Effector CD4-positive, alpha-beta T cell (primary cell): ENCODE measurements around the gene PLEKHG4B.
"Not testable (repeated sequence)": the region's sequence is repeated elsewhere in the genome, so short reads cannot be mapped to it uniquely, and the experiment has no call there.

Experiments used
- DNase-seq: peaks from one replicate; pipeline ENCODE4 v3.0.0-alpha.2; 2020

The PLEKHG4B gene

GRCh38 chr5:189976-190365 lies 98.0 kb downstream of the PLEKHG4B start:
- DNase-seq, result no peak

- DNase-seq, result no peak
Measured at GRCh38 chr5:190366-191035, 98.5 kb downstream of the PLEKHG4B start.

GRCh38 chr5:191036-191948 lies 99.3 kb downstream of the PLEKHG4B start, which contains the start of gene LRRC14B:
Gene LRRC14B, plus strand, starts transcription at chr5:191495. Its CDS starts 44 bp downstream, at chr5:191539.
- DNase-seq, result no peak

GRCh38 chr5:191949-192690 lies 100.2 kb downstream of the PLEKHG4B start:
- DNase-seq, result no peak

- DNase-seq, result no peak
Measured at GRCh38 chr5:192691-192969, 100.7 kb downstream of the PLEKHG4B start.

- no peak for DNase-seq
Measured at GRCh38 chr5:192970-193831, 101.2 kb downstream of the PLEKHG4B start.

- DNase-seq, result no peak
Measured at GRCh38 chr5:194102-194501, 102.1 kb downstream of the PLEKHG4B start.

- no peak for DNase-seq
Measured at GRCh38 chr5:194603-195209, 102.7 kb downstream of the PLEKHG4B start.

GRCh38 chr5:195401-196160 lies 103.6 kb downstream of the PLEKHG4B start:
- DNase-seq, result no peak

- no peak for DNase-seq
Measured at GRCh38 chr5:196350-196749, 104.4 kb downstream of the PLEKHG4B start.

- not testable (repeated sequence) for DNase-seq
Measured at GRCh38 chr5:197031-197430, 105.1 kb downstream of the PLEKHG4B start.

- DNase-seq, result no peak
Measured at GRCh38 chr5:197892-198489, 106.0 kb downstream of the PLEKHG4B start.

- DNase-seq, result no peak
Measured at GRCh38 chr5:198516-199196, 106.7 kb downstream of the PLEKHG4B start.

- DNase-seq, result no peak
Measured at GRCh38 chr5:199197-199949, 107.4 kb downstream of the PLEKHG4B start.

GRCh38 chr5:199950-200645 lies 108.1 kb downstream of the PLEKHG4B start:
- no peak for DNase-seq

GRCh38 chr5:200985-201384 lies 109.0 kb downstream of the PLEKHG4B start:
- no peak for DNase-seq

- no peak for DNase-seq
Measured at GRCh38 chr5:201672-202071, 109.7 kb downstream of the PLEKHG4B start.

- no peak for DNase-seq
Measured at GRCh38 chr5:203246-203930, 111.4 kb downstream of the PLEKHG4B start.
